Measurements from ENCODE around the gene GPR35.

The GPR35 gene

GRCh38 chr2:240598311-240598911, 26.9 kb upstream of the GPR35 start:
- no peaks in the 10 kb centered on the region for H3K9me3 ChIP-seq (ENCODE audit: control insufficient read depth, insufficient read depth, low read length)
- H3K4me1 ChIP-seq (ENCODE audit: control insufficient read depth, low read length), result no peaks in the 10 kb centered on the region
- H4K20me1 ChIP-seq (ENCODE audit: control insufficient read depth, insufficient read depth, low read depth, low read length), result no peaks in the 10 kb centered on the region
- H3K79me2 ChIP-seq (ENCODE audit: control insufficient read depth, low read length), result peaks cover 21% of the 10 kb centered on the region
- no peaks in the 10 kb centered on the region for H3K27me3 ChIP-seq (ENCODE audit: control insufficient read depth, low read length)
- H3F3A ChIP-seq (ENCODE audit: control insufficient read depth, insufficient read depth), result no peaks in the 10 kb centered on the region
- H3K36me3 ChIP-seq (ENCODE audit: control insufficient read depth, low read length), result peaks cover 11% of the 10 kb centered on the region; the same call in 1 of the 2 replicates
- no peak overlapping the region for H3K27ac ChIP-seq (ENCODE audit: low read depth, low read length)
- TF ChIP-seq, protein P1, sequence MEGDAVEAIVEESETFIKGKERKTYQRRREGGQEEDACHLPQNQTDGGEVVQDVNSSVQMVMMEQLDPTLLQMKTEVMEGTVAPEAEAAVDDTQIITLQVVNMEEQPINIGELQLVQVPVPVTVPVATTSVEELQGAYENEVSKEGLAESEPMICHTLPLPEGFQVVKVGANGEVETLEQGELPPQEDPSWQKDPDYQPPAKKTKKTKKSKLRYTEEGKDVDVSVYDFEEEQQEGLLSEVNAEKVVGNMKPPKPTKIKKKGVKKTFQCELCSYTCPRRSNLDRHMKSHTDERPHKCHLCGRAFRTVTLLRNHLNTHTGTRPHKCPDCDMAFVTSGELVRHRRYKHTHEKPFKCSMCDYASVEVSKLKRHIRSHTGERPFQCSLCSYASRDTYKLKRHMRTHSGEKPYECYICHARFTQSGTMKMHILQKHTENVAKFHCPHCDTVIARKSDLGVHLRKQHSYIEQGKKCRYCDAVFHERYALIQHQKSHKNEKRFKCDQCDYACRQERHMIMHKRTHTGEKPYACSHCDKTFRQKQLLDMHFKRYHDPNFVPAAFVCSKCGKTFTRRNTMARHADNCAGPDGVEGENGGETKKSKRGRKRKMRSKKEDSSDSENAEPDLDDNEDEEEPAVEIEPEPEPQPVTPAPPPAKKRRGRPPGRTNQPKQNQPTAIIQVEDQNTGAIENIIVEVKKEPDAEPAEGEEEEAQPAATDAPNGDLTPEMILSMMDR (IDR thresholded peaks at IDR 0.05; ENCODE audit: low read depth, low read length, poor library complexity, severe bottlenecking), result no peak
- TF ChIP-seq EZH2phosphoT487 (IDR thresholded peaks at IDR 0.05; ENCODE audit: borderline replicate concordance, low read length), result no peak
- H3K4me3 ChIP-seq (ENCODE audit: low read length), result no peak overlapping the region
- H3K4me2 ChIP-seq (ENCODE audit: low read length), result no peak overlapping the region
- no peaks in the 10 kb centered on the region for H3K9me2 ChIP-seq (replicated peaks; ENCODE audit: control insufficient read depth, low read length)

DNA sequence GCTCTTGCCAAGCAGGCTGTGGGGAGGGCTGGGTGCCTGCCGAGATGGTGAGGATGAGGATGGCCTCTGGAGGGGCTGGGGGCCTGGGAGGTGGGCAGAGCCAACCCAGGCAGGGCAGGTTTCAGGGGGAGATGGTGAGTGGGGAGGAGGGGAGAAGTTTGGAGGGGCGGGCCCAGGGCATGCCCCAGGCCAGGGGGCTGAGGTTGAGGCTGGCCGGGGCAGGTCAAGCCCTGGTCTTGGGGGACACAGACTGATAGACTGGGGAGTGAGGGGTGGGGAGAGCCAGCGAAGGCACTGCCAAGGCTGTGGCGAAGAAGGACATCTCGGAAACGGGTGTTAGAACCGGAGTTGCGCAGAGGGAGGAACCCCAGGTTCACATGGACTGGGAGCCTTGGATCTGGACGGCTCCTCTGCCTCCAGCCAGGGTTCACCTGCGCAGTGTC, 26.1 kb upstream of the GPR35 start:
- Histone ChIP-seq H3K27ac (ENCODE audit: low read depth, low read length) (no peak overlapping the region), H3K9me3 (ENCODE audit: control insufficient read depth, insufficient read depth, low read length) (no peaks in the 10 kb centered on the region), H3K27me3 (ENCODE audit: control insufficient read depth, low read length) (no peaks in the 10 kb centered on the region), H3K79me2 (ENCODE audit: control insufficient read depth, low read length) (peaks cover 14% of the 10 kb centered on the region), H3K4me2 (ENCODE audit: low read length) (no peak overlapping the region), H3K36me3 (ENCODE audit: control insufficient read depth, low read length) (peaks cover 11% of the 10 kb centered on the region; the same call in 1 of the 2 replicates), H3K4me1 (ENCODE audit: control insufficient read depth, low read length) (no peaks in the 10 kb centered on the region), H4K20me1 (ENCODE audit: control insufficient read depth, insufficient read depth, low read depth, low read length) (no peaks in the 10 kb centered on the region), H3K9me2 (replicated peaks; ENCODE audit: control insufficient read depth, low read length) (no peaks in the 10 kb centered on the region), H3K4me3 (ENCODE audit: low read length) (no peak overlapping the region), H3F3A (ENCODE audit: control insufficient read depth, insufficient read depth) (no peaks in the 10 kb centered on the region)
- TF ChIP-seq, protein P1 (IDR thresholded peaks at IDR 0.05; ENCODE audit: low read depth, low read length, poor library complexity, severe bottlenecking), result no peak
- no peak for TF ChIP-seq EZH2phosphoT487 (IDR thresholded peaks at IDR 0.05; ENCODE audit: borderline replicate concordance, low read length)

DNA sequence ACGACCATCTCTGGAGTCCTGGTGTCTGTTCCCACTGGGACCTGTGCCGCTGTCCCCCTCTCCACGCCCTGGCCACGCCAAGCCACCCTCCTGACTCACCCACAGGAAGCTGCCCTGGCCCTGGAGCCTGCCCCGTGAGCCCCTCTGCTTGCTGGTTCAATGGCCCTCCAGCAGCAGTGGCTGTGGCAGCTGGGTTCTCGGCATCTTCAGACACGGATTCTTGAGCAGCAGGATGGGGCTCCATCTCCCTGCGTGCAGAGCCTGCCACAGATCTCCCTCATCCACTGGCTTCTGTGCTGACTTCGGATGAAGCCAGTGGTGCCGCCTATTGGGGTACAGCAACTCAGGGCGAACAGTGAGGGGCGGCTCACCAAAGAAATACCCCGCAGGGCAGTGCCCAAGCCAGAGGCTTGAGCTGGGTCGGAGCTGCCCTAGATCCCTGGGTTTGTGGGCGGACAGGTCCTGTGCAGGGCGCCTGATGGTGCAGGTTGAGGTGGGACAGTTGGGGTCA, 24.8 kb upstream of the GPR35 start:
- H3K27ac ChIP-seq (ENCODE audit: low read depth, low read length), result no peak overlapping the region
- H3K4me3 ChIP-seq (ENCODE audit: low read length), result no peak overlapping the region
- H3K27me3 ChIP-seq (ENCODE audit: control insufficient read depth, low read length), result no peaks in the 10 kb centered on the region
- H3K9me2 ChIP-seq (replicated peaks; ENCODE audit: control insufficient read depth, low read length), result no peaks in the 10 kb centered on the region
- no peaks in the 10 kb centered on the region for H3K9me3 ChIP-seq (ENCODE audit: control insufficient read depth, insufficient read depth, low read length)
- no peaks in the 10 kb centered on the region for H3F3A ChIP-seq (ENCODE audit: control insufficient read depth, insufficient read depth)
- H3K36me3 ChIP-seq (ENCODE audit: control insufficient read depth, low read length), result peaks cover 11% of the 10 kb centered on the region; the same call in 1 of the 2 replicates
- no peak for TF ChIP-seq EZH2phosphoT487 (IDR thresholded peaks at IDR 0.05; ENCODE audit: borderline replicate concordance, low read length)
- TF ChIP-seq, protein P1 (IDR thresholded peaks at IDR 0.05; ENCODE audit: low read depth, low read length, poor library complexity, severe bottlenecking), result no peak
- no peaks in the 10 kb centered on the region for H3K4me1 ChIP-seq (ENCODE audit: control insufficient read depth, low read length)
- H4K20me1 ChIP-seq (ENCODE audit: control insufficient read depth, insufficient read depth, low read depth, low read length), result no peaks in the 10 kb centered on the region
- H3K4me2 ChIP-seq (ENCODE audit: low read length), result no peak overlapping the region
- peaks cover 5% of the 10 kb centered on the region; the same call in 1 of the 2 replicates for H3K79me2 ChIP-seq (ENCODE audit: control insufficient read depth, low read length)

Data from DOHH2 (cell line).